Limb (tissue), 2 donors: ENCODE results near the gene TARM1.

Source experiments
- DNase-seq, 2 donors: peaks; one replicate each; pipeline ENCODE4 v3.0.0-alpha.2; 2016; ENCODE audit errors: extremely low spot score in 2 of 2

TARM1 gene

GRCh38 chr19:54035215-54036178 lies 45.7 kb downstream of the TARM1 start:
- DNase-seq: no peak

DNA sequence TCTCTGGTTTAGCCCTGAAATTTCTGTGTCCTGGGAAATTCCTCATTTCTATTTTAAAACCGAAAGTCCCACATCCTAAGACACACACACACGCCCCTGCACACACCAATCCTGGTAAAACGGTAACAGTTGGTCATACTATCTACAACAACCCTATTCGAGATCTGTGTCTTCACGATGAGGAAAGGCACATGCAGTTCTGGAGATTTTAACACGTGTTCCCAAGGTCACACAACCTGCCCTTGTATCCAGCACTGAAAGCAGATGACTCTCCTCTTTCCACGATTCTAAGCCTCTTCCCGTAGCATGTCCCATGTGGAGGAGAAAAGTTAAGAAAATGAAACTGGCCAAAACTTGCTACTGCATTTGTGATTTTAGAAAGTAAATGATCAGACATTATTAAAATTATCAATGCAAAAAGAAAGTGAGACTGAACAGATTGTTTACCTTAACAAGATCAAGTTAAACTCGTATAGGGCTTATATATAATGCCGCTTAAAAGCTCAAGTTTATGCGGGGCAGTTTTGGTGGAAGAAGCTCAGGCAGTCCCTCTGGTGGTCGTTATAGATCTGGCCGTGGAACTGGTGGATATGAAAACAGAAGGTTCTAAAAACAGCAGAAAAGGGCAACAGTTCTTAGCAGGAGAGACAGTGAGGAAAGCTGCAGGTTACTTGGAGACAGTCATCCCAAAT lies 50.1 kb downstream of the TARM1 start:
- no peak for DNase-seq

GRCh38 chr19:54029930-54030490 lies 51.2 kb downstream of the TARM1 start:
- peak in 1 of 2 donors; percentile 44 for DNase-seq

GRCh38 chr19:54029301-54029700 lies 51.9 kb downstream of the TARM1 start:
- DNase-seq: no peak

DNA sequence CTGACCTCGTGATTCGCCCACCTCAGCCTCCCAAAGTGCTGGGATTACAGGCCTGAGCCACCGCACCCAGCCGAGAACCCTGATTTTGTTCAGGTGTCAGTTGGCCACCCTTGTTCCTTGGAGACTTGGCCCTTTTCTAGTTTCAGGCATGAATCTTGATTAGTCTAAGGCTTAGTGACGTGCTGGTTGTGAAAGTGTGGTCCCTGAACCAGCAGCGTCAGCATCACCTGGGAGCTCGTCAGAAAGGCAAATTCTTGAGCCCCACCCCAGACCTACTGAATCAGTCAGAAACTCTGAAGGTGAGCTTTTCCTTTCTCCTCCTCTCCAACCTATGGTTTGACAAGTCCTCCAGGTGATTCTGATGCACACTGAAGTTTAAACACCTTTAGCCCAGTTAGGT lies 54.5 kb downstream of the TARM1 start:
- DNase-seq: no peak

DNA sequence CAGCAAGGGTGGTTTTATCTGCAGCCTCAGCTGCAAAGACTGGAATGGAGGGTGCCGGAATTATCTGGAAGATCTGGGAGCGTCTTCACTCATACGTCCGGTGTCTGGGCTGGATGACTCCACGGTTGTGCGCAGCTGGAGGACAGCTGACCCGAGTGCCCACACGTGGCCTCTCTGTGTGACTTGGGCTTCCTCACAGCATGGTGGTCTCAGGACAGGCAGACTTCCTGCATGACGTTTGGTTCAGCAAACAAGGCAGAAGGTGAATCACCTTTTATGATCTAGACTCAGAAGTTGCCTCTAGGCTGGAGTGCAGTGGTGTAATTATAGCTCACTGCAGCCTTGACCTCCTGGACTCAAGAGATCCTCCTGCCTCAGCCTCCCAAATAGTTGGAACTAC lies 56.5 kb downstream of the TARM1 start:
- no peak for DNase-seq

DNA sequence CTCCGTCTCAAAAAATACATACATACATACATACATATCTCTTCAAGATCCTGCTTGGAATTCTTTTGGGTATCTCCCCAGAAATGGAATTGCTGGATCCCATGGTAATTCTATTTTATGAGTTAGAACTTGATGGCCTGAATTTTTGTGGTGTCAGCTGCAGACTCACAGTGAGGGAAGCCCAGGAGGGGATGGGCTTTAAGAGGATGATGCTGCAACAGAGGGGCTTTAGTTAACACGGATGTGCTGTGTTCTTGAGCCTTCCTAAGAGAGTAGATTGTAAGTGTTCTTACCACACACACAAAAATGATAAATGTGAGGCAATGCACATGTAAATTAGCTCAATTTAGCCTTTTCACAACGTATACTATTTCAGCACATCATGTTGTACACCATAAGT lies 58.0 kb downstream of the TARM1 start:
- DNase-seq: no peak

- no peak for DNase-seq
These were observed 59.2 kb downstream of the TARM1 start for GRCh38 chr19:54021932-54022331.

DNA sequence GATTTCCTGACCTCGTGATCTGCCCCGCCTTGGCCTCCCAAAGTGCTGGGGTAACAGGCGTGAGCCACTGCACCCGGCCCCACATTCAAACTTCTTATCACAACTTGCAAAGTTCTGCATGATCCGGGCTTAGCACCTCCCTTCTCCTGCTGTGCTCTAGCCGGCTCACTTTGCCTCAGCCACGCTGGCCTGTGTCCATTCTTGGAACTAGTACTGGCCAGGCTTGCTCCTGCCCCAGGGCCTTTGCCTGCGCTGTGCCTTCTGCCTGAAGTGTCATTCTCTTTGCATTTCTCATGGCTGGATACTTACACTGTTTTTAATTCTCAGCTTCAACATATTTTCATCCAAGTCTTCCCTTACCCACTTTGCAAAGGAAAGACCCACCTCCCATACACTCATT lies 59.8 kb downstream of the TARM1 start:
- no peak for DNase-seq
